Mucosa of stomach (tissue), 1 donor: ENCODE measurements around the gene USP31.

Source experiments
- H3K27me3 ChIP-seq: one replicate; pipeline ENCODE4 v1.7.0; 2013; ENCODE audit warnings: mild to moderate bottlenecking, low read length; ENCODE audit not compliant: control insufficient read depth, insufficient read depth
- H3K36me3 ChIP-seq: one replicate; pipeline ENCODE4 v1.7.0; 2013; ENCODE audit warnings: low read length; ENCODE audit not compliant: control insufficient read depth, insufficient read depth
- H3K4me1 ChIP-seq: one replicate; pipeline ENCODE4 v1.7.0; 2013; ENCODE audit warnings: mild to moderate bottlenecking, low read length; ENCODE audit not compliant: control insufficient read depth, insufficient read depth
- H3K4me3 ChIP-seq: one replicate; pipeline ENCODE4 v1.7.0; 2013; ENCODE audit warnings: low read length
- H3K9ac ChIP-seq: one replicate; pipeline ENCODE4 v1.7.0; 2013; ENCODE audit warnings: mild to moderate bottlenecking, low read length, moderate library complexity
- H3K9me3 ChIP-seq: one replicate; pipeline ENCODE4 v1.7.0; 2013; ENCODE audit warnings: mild to moderate bottlenecking, low read length, moderate library complexity; ENCODE audit not compliant: control insufficient read depth
- donor health status: Pancreatic carcinoma.

USP31 gene

DNA sequence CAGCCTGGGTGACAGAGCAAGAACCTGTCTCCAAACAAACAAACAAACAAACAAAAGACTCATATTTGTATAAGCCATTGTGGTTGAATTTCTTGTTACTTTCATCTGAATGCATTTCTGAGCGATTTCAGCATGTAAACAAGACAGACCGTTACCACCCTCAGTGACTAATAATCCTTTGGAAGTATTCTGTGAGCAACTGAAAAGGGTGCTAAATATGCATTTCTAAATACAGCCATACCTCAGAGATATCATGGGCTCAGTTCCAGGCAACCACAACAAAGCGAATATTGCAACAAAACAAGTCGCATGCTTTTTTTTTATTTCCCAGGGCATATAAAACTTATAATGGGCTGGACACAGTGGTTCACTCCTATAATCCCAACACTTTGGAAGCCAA lies 109.0 kb downstream of the USP31 start:
- no peaks in the 10 kb centered on the region for H3K27me3 ChIP-seq

DNA sequence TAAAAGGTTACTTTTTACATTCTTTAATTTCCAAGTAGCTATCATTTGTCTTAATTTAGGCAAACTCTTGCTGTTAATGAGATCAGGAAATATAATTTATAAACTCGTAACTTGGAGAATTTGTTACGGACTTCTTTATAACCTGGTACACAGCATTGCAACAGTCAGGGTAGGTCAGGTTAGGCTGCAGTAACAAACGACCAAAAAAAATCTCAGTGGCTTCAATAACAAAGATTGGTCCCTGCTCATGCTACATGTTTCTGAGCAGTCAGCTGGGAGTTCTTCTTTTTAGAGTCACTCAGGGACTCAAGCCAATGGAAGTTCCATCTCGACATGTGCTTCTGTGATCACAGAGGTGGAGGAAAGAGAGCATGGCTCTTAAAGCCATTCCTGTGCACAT lies 110.1 kb downstream of the USP31 start:
- no peak overlapping the region for H3K9ac ChIP-seq
- no peak overlapping the region for H3K4me3 ChIP-seq
- no peaks in the 10 kb centered on the region for H3K36me3 ChIP-seq
- no peaks in the 10 kb centered on the region for H3K4me1 ChIP-seq
- no peaks in the 10 kb centered on the region for H3K27me3 ChIP-seq
- H3K9me3 ChIP-seq = no peaks in the 10 kb centered on the region

More for the DNA sequence above, 109.0 kb downstream of the USP31 start:
- Histone ChIP-seq H3K36me3 (no peaks in the 10 kb centered on the region), H3K4me3 (no peak overlapping the region), H3K9me3 (no peaks in the 10 kb centered on the region), H3K9ac (no peak overlapping the region), H3K4me1 (no peaks in the 10 kb centered on the region)

DNA sequence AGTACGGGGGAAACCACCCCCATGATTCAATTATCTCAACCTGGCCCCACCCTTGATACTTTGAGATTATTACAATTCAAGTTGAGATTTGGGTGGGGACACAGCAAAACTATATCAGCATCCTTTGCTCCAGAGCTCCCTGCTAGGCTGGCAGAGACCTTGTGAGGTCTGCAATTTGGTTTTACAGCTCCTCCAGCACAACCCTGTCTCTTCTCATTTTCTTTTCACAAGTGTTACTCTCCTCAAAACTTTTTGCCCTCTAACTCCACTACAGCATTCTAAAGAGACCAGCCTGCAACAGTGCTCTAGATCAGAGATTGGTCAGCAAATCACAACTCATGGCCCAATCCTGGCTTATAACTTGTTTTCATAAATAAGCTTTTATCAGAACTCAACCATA lies 114.0 kb downstream of the USP31 start:
- H3K9me3 ChIP-seq = no peaks in the 10 kb centered on the region
- no peaks in the 10 kb centered on the region for H3K4me1 ChIP-seq
- H3K27me3 ChIP-seq = no peaks in the 10 kb centered on the region
- H3K9ac ChIP-seq = no peak overlapping the region
- no peak overlapping the region for H3K4me3 ChIP-seq
- no peaks in the 10 kb centered on the region for H3K36me3 ChIP-seq

DNA sequence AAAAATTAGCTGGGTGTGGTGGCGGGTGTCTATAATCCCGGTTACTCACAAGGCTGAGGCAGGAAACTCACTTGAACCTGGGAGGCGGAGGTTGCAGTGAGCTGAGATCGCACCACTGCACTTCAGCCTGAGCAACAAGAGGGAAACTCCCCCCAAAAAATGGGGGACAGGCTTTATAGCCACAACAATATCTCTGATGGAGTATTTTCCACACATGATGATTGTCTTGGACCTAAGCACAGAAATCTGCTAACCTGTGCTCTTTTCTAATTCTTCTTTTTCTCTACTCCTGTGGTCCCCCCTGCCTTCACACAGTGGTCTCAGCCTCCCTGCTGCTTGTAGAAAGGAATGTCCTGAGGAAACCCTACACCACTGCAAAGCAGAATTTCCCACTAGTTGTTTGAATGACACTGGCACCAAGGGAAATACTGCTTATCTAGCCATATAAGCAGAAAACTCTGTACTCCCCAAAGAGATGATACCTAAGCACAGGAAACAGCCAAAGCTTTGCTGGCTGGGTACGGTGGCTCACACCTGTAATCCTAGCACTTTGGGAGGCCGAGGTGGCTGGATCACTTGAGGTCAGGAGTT lies 117.6 kb downstream of the USP31 start:
- Histone ChIP-seq H3K4me1 (no peaks in the 10 kb centered on the region), H3K36me3 (no peaks in the 10 kb centered on the region), H3K27me3 (no peaks in the 10 kb centered on the region), H3K4me3 (no peak overlapping the region), H3K9ac (no peak overlapping the region), H3K9me3 (no peaks in the 10 kb centered on the region)

DNA sequence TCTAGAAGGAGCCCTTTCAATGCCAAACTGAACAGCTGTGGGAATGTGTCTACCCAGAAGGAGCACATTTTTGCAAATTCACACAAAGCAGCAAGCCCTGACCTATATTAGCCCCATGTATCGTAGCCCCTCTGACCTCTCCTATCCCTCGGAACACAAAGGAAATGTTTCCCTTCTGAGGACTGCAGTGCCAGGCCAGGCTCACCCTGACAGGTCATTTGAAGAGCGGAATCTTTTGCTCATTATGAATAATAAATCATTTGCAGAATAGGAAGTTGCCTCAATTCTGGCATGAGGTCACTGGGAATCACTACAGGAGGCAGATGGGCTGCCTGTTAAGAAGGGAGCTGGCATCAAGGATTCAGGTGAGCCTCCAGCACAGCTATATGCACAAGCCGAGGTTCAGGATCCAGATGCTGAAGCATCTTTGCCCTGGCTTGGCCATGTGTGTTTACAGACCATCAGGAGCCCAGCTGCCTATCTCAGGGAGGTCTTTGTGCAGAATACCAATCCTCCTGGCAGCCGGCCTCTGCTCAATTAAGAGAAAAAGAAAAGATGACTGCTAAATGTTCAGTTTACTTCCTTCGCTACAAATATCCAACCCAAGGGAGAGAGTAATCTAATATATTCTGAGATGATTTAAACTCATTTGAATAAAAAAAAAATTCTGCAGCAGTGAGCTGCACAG lies 119.4 kb downstream of the USP31 start:
- H3K9me3 ChIP-seq = no peaks in the 10 kb centered on the region
- no peak overlapping the region for H3K4me3 ChIP-seq
- no peak overlapping the region for H3K9ac ChIP-seq
- H3K4me1 ChIP-seq = no peaks in the 10 kb centered on the region
- no peaks in the 10 kb centered on the region for H3K27me3 ChIP-seq
- no peaks in the 10 kb centered on the region for H3K36me3 ChIP-seq

DNA sequence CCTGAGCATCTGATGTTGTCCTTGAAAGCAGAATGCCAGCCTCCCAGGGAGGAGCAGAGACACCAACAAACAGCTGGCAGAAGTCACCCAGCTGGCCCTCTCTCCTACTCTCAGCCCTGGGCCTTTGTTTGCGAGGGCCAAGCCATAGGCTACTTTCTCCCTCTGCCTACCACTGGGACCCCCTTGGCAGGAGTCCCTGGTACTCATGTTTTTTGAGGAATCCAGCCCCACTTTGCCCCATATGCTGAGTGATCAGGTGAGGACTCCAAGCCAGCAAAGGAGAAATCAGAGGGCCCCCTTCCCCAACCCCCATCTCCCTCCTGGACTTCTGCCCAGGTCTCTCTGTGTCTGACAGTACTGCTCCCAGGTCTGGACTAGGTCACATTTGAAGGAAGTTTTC lies 121.9 kb downstream of the USP31 start:
- Histone ChIP-seq H3K9me3 (no peaks in the 10 kb centered on the region), H3K27me3 (no peaks in the 10 kb centered on the region), H3K4me1 (no peaks in the 10 kb centered on the region), H3K4me3 (no peak overlapping the region), H3K36me3 (no peaks in the 10 kb centered on the region), H3K9ac (no peak overlapping the region)

DNA sequence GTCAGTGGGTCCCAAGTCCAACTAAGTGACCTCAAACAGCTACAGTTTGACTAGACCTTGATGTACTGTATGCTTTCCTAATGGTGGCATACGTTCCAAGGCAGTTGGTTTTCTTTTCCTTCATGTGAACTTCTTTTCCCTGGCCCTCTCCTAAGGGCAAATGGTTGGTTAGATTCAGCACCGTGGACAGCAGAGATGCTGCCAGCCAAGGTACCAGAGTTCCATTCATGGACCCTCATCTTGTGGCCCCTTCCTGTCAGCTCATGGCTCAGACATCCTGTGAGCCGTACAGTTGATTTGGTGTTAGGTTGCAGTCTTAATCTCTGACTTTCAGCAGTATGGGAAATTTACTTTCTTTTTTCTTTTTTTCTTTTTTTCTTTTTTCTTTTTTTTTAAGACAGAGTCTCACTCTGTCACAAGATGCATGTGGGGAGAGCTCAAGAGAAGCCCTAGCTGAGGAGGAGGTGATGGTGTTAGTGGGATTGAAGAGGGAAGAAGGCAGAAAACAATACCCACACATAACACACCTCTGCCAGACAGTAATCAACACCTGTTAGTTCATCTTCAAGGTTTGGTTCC lies 122.4 kb downstream of the USP31 start:
- Histone ChIP-seq H3K9ac (no peak overlapping the region), H3K4me3 (no peak overlapping the region), H3K4me1 (no peaks in the 10 kb centered on the region), H3K36me3 (no peaks in the 10 kb centered on the region), H3K9me3 (no peaks in the 10 kb centered on the region), H3K27me3 (no peaks in the 10 kb centered on the region)

DNA sequence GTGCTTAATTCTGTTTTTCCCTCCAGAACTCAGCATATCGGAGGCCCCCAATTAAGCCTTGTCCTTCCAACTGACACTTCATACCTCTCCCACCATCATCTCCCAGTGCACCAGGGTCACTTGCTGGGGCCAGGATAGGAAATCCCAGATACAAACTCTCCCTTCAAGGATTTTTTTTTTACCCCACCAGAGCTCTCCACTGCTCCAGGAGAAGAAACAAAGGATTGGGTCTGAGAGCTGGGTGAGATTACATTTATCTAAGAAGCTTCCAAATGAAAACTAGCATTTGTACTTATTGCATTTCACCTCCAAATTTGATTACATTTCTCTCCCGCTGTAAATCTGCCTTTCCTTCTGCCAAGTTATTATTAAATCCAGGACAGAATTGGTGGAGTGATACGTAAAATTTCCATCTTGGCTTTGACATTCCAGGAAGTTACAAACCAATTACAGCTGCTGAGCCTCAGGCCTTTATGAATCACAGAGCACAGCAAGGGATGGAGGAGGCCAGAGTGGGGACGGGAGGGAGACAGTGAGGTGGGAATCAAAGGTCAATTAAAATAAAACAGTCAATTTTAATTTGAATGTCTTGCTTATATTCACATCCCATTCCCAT lies 123.5 kb downstream of the USP31 start:
- Histone ChIP-seq H3K27me3 (no peaks in the 10 kb centered on the region), H3K4me3 (no peak overlapping the region), H3K9me3 (no peaks in the 10 kb centered on the region), H3K9ac (no peak overlapping the region), H3K36me3 (no peaks in the 10 kb centered on the region), H3K4me1 (no peaks in the 10 kb centered on the region)

DNA sequence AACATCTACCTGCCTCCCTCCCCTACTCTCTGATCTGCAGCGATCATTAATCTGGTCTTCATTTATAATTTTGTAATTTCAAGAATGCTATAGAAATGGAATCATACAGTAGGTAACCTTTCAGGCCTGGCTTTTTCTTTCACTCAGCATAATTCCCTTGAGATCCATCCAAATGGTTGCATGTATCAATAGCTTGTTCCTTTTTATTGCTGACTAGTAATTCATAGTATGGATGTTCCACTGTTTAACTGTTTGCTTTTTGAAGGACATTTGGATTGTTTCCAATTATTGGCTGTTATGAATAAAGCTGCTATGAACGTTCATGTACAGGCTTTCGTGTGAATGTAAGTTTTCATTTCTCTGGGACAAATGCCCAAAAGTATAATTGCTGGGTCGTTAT lies 125.2 kb downstream of the USP31 start:
- H3K36me3 ChIP-seq = no peaks in the 10 kb centered on the region
- H3K9me3 ChIP-seq = no peaks in the 10 kb centered on the region
- H3K4me3 ChIP-seq = no peak overlapping the region
- H3K9ac ChIP-seq = no peak overlapping the region
- H3K27me3 ChIP-seq = no peaks in the 10 kb centered on the region
- H3K4me1 ChIP-seq = no peaks in the 10 kb centered on the region

DNA sequence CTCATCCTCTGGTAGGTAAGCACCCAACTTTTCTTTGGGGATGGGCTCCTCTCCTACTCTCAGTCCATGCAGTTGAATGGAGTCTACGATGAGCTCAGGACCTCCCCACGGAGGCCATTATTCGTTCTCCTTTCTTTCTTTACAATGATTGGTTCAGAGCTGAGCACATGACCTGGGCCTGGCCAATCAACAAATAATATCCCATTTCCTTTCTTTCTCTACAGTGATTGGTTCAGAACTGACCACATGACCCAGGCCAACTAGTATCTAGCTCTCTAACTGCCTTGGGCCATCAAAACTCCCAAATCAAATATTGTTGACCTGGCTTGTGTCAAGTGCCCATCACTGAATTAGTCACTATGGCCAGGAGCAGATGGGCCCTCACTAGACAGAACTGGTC lies 129.2 kb downstream of the USP31 start:
- Histone ChIP-seq H3K4me3 (no peak overlapping the region), H3K9ac (no peak overlapping the region), H3K9me3 (no peaks in the 10 kb centered on the region), H3K36me3 (no peaks in the 10 kb centered on the region), H3K4me1 (no peaks in the 10 kb centered on the region), H3K27me3 (no peaks in the 10 kb centered on the region)

DNA sequence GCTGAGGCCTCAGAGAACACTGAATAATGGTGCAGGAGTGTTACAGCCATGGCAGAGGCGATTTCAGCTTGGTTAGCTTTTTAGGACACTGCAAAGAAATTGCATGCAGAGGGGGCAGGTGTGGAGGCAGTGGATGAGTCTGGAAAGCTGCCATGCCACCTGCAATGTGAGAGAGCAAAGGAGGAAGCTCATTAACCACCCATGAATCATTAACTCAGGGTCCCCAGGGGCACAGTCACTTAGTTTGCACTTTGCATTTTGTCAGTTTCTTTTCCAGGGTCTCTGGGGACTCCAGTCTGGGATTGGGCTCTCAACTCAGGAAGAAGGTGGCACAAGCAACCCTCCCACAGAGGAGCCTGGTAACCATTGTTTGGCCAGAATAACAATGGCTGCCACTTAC lies 132.9 kb downstream of the USP31 start:
- Histone ChIP-seq H3K27me3 (peaks cover 4% of the 10 kb centered on the region), H3K9ac (no peak overlapping the region)

DNA sequence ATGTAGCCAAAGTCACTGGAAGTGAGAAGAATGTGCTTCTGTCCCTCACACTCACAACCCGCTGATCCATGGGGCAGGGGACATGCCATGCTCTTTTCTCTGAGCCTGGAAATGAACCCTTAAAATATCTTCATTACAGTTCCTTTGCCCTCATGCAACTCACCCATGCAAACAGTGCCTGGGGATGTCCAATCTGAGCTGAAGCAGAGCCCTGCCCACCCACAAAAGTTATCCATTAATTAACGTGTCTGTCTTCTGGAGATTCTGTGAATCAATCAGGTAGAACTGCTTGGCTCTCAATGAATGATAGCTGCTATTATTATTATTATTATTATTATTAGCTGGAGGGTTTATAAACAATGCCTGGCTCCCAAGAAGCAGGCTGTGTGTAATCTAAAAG lies 133.7 kb downstream of the USP31 start:
- Histone ChIP-seq H3K9ac (no peak overlapping the region), H3K9me3 (no peaks in the 10 kb centered on the region), H3K4me1 (no peaks in the 10 kb centered on the region), H3K4me3 (no peak overlapping the region), H3K36me3 (no peaks in the 10 kb centered on the region), H3K27me3 (peaks cover 4% of the 10 kb centered on the region)

More for the DNA sequence above, 132.9 kb downstream of the USP31 start:
- no peaks in the 10 kb centered on the region for H3K36me3 ChIP-seq
- no peaks in the 10 kb centered on the region for H3K9me3 ChIP-seq
- no peaks in the 10 kb centered on the region for H3K4me1 ChIP-seq
- H3K4me3 ChIP-seq = no peak overlapping the region
